Measurements from ENCODE around the gene RGS9BP.

Gene RGS9BP

GRCh38 chr19:32675720-32676185 lies at the start of gene RGS9BP:
Gene RGS9BP (plus strand): TSS chr19:32675848. CDS start chr19:32676264, 416 bp downstream.
- Histone ChIP-seq H3K4me1 (ENCODE audit: insufficient read depth, low read length) (peaks cover 6% of the 10 kb centered on the region; the same call in 1 of the 2 replicates), H3K36me3 (ENCODE audit: insufficient read depth, low read depth, low read length) (no peaks in the 10 kb centered on the region), H3K4me3 (ENCODE audit: low read length) (peak within 1 kb of the TSS; percentile 87), H3K27ac (ENCODE audit: low read length) (no peak within 1 kb of the TSS), H3K9me3 (ENCODE audit: insufficient read depth, low read depth, low read length) (no peaks in the 10 kb centered on the region; the same call in 1 of the 2 replicates), H3K27me3 (ENCODE audit: insufficient read depth, low read length) (peaks cover 53% of the 10 kb centered on the region), H3K9ac (ENCODE audit: low read depth, low read length) (peak within 1 kb of the TSS; percentile 63; the same call in 1 of the 2 replicates)

DNA sequence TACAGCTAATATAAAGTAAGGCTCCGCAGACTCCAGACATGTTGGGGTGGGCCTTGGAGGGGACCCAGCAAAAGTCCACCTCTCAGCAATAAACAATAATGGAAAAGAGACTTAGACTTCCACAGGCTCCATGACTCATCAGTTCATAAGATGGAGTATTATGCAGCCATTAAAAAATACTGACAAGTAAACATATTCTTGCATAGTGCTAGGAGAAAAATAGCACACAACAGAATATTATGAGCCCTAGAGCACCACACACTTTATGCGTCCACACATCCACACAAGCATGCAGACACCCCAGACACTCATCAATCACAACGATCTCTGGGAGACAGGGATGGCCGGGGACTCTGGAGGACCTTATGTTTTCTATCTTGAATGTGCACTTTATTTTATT lies 48.7 kb upstream of the RGS9BP start:
- no peak overlapping the region for H3K9ac ChIP-seq (ENCODE audit: low read depth, low read length)
- H3K4me3 ChIP-seq (ENCODE audit: low read length), result no peak overlapping the region
- H3K9me3 ChIP-seq (ENCODE audit: insufficient read depth, low read depth, low read length), result no peaks in the 10 kb centered on the region
- peaks cover 72% of the 10 kb centered on the region for H3K36me3 ChIP-seq (ENCODE audit: insufficient read depth, low read depth, low read length)
- H3K27me3 ChIP-seq (ENCODE audit: insufficient read depth, low read length), result no peaks in the 10 kb centered on the region
- H3K27ac ChIP-seq (ENCODE audit: low read length), result no peak overlapping the region
- no peaks in the 10 kb centered on the region for H3K4me1 ChIP-seq (ENCODE audit: insufficient read depth, low read length)

DNA sequence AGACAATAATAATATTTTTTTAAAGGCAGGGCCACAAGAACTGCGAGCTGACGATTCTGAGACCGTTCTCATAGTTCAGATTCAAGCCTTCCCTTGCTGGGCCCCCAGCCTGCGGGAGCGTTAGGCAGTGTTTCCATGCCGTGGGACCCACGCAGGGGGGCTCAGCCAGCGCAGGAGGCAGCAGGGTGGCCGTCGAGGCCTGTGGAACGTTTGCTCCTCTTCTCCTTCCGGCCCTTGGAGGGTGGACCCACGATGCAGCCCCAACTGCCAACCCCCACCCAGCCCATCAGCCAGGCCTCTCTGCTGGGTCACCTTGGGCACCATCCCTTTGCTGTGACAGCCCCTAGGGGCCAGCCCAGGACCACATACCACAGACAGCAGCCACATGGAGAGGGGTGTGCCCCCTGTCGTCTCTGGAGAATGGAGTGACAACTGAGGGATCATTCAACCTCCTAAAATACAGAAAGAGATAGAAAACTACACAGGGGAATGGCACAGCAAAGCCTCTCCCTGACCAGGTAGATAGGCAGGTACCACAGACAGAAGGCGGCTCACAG lies 47.9 kb upstream of the RGS9BP start:
- H3K27me3 ChIP-seq (ENCODE audit: insufficient read depth, low read length), result no peaks in the 10 kb centered on the region
- H3K27ac ChIP-seq (ENCODE audit: low read length), result no peak overlapping the region
- H3K36me3 ChIP-seq (ENCODE audit: insufficient read depth, low read depth, low read length), result peaks cover 67% of the 10 kb centered on the region
- no peak overlapping the region for H3K4me3 ChIP-seq (ENCODE audit: low read length)
- H3K4me1 ChIP-seq (ENCODE audit: insufficient read depth, low read length), result no peaks in the 10 kb centered on the region
- H3K9me3 ChIP-seq (ENCODE audit: insufficient read depth, low read depth, low read length), result no peaks in the 10 kb centered on the region
- no peak overlapping the region for H3K9ac ChIP-seq (ENCODE audit: low read depth, low read length)

- no peak overlapping the region for H3K4me3 ChIP-seq (ENCODE audit: low read length)
- no peak overlapping the region for H3K9ac ChIP-seq (ENCODE audit: low read depth, low read length)
- H3K9me3 ChIP-seq (ENCODE audit: insufficient read depth, low read depth, low read length), result no peaks in the 10 kb centered on the region
- H3K27ac ChIP-seq (ENCODE audit: low read length), result no peak overlapping the region
- H3K36me3 ChIP-seq (ENCODE audit: insufficient read depth, low read depth, low read length), result peaks cover 54% of the 10 kb centered on the region
- H3K27me3 ChIP-seq (ENCODE audit: insufficient read depth, low read length), result no peaks in the 10 kb centered on the region
- no peaks in the 10 kb centered on the region for H3K4me1 ChIP-seq (ENCODE audit: insufficient read depth, low read length)
These were observed 45.3 kb upstream of the RGS9BP start for GRCh38 chr19:32630338-32630737.

GRCh38 chr19:32631381-32631780 lies 44.3 kb upstream of the RGS9BP start:
- H3K4me1 ChIP-seq (ENCODE audit: insufficient read depth, low read length), result no peaks in the 10 kb centered on the region
- no peaks in the 10 kb centered on the region for H3K27me3 ChIP-seq (ENCODE audit: insufficient read depth, low read length)
- H3K4me3 ChIP-seq (ENCODE audit: low read length), result no peak overlapping the region
- H3K27ac ChIP-seq (ENCODE audit: low read length), result no peak overlapping the region
- no peak overlapping the region for H3K9ac ChIP-seq (ENCODE audit: low read depth, low read length)
- no peaks in the 10 kb centered on the region for H3K9me3 ChIP-seq (ENCODE audit: insufficient read depth, low read depth, low read length)
- peaks cover 61% of the 10 kb centered on the region for H3K36me3 ChIP-seq (ENCODE audit: insufficient read depth, low read depth, low read length)

GRCh38 chr19:32637480-32637879 lies 38.2 kb upstream of the RGS9BP start:
- Histone ChIP-seq H3K9me3 (ENCODE audit: insufficient read depth, low read depth, low read length) (no peaks in the 10 kb centered on the region), H3K9ac (ENCODE audit: low read depth, low read length) (no peak overlapping the region), H3K36me3 (ENCODE audit: insufficient read depth, low read depth, low read length) (peaks cover 66% of the 10 kb centered on the region), H3K4me1 (ENCODE audit: insufficient read depth, low read length) (no peaks in the 10 kb centered on the region), H3K27me3 (ENCODE audit: insufficient read depth, low read length) (no peaks in the 10 kb centered on the region), H3K4me3 (ENCODE audit: low read length) (no peak overlapping the region), H3K27ac (ENCODE audit: low read length) (no peak overlapping the region)

DNA sequence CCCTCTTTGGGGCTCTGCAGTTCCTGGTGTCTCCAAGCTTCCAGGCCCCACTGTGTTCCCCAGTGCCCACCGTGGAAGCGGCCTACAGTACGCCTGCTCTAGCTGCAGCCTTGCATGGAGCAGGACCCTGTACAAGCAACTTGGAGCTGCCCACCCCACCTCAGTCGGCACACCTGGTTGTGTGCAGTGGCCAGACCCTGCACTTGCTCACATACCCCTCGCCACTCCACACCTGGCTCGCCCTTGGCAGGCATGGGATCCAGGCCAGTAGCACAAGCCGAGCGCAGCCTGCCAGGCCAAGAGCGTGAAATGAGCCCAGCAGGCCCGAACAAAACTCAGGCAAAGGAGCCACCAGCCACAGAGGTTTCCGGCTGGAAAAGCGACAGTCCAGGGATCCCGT lies 37.0 kb upstream of the RGS9BP start:
- Histone ChIP-seq H3K4me1 (ENCODE audit: insufficient read depth, low read length) (no peaks in the 10 kb centered on the region), H3K9me3 (ENCODE audit: insufficient read depth, low read depth, low read length) (no peaks in the 10 kb centered on the region), H3K9ac (ENCODE audit: low read depth, low read length) (no peak overlapping the region), H3K36me3 (ENCODE audit: insufficient read depth, low read depth, low read length) (peaks cover 68% of the 10 kb centered on the region), H3K27ac (ENCODE audit: low read length) (no peak overlapping the region), H3K27me3 (ENCODE audit: insufficient read depth, low read length) (no peaks in the 10 kb centered on the region), H3K4me3 (ENCODE audit: low read length) (no peak overlapping the region)

- no peak overlapping the region for H3K9ac ChIP-seq (ENCODE audit: low read depth, low read length)
- no peak overlapping the region for H3K27ac ChIP-seq (ENCODE audit: low read length)
- no peaks in the 10 kb centered on the region for H3K9me3 ChIP-seq (ENCODE audit: insufficient read depth, low read depth, low read length)
- peaks cover 75% of the 10 kb centered on the region for H3K36me3 ChIP-seq (ENCODE audit: insufficient read depth, low read depth, low read length)
- H3K27me3 ChIP-seq (ENCODE audit: insufficient read depth, low read length), result no peaks in the 10 kb centered on the region
- no peak overlapping the region for H3K4me3 ChIP-seq (ENCODE audit: low read length)
- H3K4me1 ChIP-seq (ENCODE audit: insufficient read depth, low read length), result no peaks in the 10 kb centered on the region
These were observed 32.9 kb upstream of the RGS9BP start for GRCh38 chr19:32642771-32643170.

- H3K36me3 ChIP-seq (ENCODE audit: insufficient read depth, low read depth, low read length), result peaks cover 63% of the 10 kb centered on the region
- H3K4me3 ChIP-seq (ENCODE audit: low read length), result no peak overlapping the region
These were observed 29.1 kb upstream of the RGS9BP start for GRCh38 chr19:32646556-32646955.

DNA sequence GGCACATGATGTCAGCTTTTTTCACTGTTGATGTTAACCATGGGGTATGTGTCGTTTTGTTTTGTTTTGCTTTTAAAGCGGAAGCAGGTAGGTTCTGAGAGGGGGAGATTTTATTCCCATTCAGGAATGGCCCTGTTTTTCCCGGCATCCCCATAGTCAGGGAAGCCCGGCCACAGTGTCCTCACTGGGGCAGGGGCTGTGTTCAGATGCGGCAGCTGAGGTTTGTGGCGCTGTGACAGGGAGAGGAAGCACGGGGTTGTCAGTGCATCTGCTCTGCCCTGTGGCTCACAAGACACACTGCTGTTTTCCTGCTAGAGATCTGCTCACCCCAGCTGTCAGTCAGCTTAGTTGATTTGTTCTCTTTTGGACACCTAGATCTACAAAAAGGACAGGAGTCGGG lies 28.3 kb upstream of the RGS9BP start:
- no peak overlapping the region for H3K27ac ChIP-seq (ENCODE audit: low read length)
- H3K4me3 ChIP-seq (ENCODE audit: low read length), result no peak overlapping the region
- H3K36me3 ChIP-seq (ENCODE audit: insufficient read depth, low read depth, low read length), result peaks cover 55% of the 10 kb centered on the region

More at GRCh38 chr19:32646556-32646955, 29.1 kb upstream of the RGS9BP start:
- no peak overlapping the region for H3K27ac ChIP-seq (ENCODE audit: low read length)
- no peak overlapping the region for H3K9ac ChIP-seq (ENCODE audit: low read depth, low read length)
- H3K27me3 ChIP-seq (ENCODE audit: insufficient read depth, low read length), result no peaks in the 10 kb centered on the region
- H3K9me3 ChIP-seq (ENCODE audit: insufficient read depth, low read depth, low read length), result no peaks in the 10 kb centered on the region
- no peaks in the 10 kb centered on the region; the same call in 1 of the 2 replicates for H3K4me1 ChIP-seq (ENCODE audit: insufficient read depth, low read length)

DNA sequence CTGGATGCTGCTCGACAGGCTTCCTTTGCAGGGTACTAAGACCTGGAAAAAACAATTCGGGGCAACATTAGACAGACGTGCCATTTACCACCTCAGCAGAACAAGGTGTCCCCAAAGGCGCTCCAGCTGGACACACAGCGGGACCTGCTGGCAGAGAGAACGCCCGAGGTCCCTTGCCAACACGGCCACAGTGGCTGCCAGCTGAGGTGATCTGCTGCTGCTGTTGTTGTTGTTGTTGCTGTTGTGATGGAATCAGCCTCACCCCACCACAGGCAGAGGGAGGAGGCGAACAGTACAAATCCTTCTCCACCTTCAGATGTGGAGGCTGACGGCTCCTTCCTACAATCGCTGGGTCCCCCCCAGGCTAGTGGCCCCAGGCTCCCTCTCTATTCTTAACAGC lies 25.9 kb upstream of the RGS9BP start:
- no peak overlapping the region for H3K9ac ChIP-seq (ENCODE audit: low read depth, low read length)
- peaks cover 3% of the 10 kb centered on the region; the same call in 1 of the 2 replicates for H3K4me1 ChIP-seq (ENCODE audit: insufficient read depth, low read length)
- no peaks in the 10 kb centered on the region for H3K9me3 ChIP-seq (ENCODE audit: insufficient read depth, low read depth, low read length)
- H3K36me3 ChIP-seq (ENCODE audit: insufficient read depth, low read depth, low read length), result peaks cover 38% of the 10 kb centered on the region
- H3K27ac ChIP-seq (ENCODE audit: low read length), result no peak overlapping the region
- H3K27me3 ChIP-seq (ENCODE audit: insufficient read depth, low read length), result no peaks in the 10 kb centered on the region
- H3K4me3 ChIP-seq (ENCODE audit: low read length), result no peak overlapping the region

More for the DNA sequence above, 28.3 kb upstream of the RGS9BP start:
- Histone ChIP-seq H3K27me3 (ENCODE audit: insufficient read depth, low read length) (no peaks in the 10 kb centered on the region), H3K9me3 (ENCODE audit: insufficient read depth, low read depth, low read length) (no peaks in the 10 kb centered on the region), H3K4me1 (ENCODE audit: insufficient read depth, low read length) (peaks cover 3% of the 10 kb centered on the region; the same call in 1 of the 2 replicates), H3K9ac (ENCODE audit: low read depth, low read length) (no peak overlapping the region)

GRCh38 chr19:32650671-32651070 lies 25.0 kb upstream of the RGS9BP start:
- H3K4me1 ChIP-seq (ENCODE audit: insufficient read depth, low read length), result peaks cover 3% of the 10 kb centered on the region; the same call in 1 of the 2 replicates
- H3K27me3 ChIP-seq (ENCODE audit: insufficient read depth, low read length), result no peaks in the 10 kb centered on the region
- no peak overlapping the region for H3K4me3 ChIP-seq (ENCODE audit: low read length)
- no peak overlapping the region for H3K27ac ChIP-seq (ENCODE audit: low read length)
- no peak overlapping the region for H3K9ac ChIP-seq (ENCODE audit: low read depth, low read length)
- no peaks in the 10 kb centered on the region for H3K9me3 ChIP-seq (ENCODE audit: insufficient read depth, low read depth, low read length)
- H3K36me3 ChIP-seq (ENCODE audit: insufficient read depth, low read depth, low read length), result peaks cover 38% of the 10 kb centered on the region

Measured in iPS-20b (cell line).